ENCODE measurements around the gene KRT16. TPM values are rescaled to one million over a fixed set of nuclear protein-coding genes. Genes with fewer than 3 reads are reported as not detected.

The KRT16 gene
- total RNA-seq, 1 experiment from 2014 or later: 42.6 TPM

- Histone ChIP-seq H3K27ac (ENCODE audit: low read length) (no peak overlapping the region), H3K9ac (ENCODE audit: low read length) (no peak overlapping the region)
- intact Hi-C loops (cut with micrococcal nuclease): no loop called here
Observed at GRCh38 chr17:41635121-41636097, 22.8 kb upstream of the KRT16 start.

GRCh38 chr17:41634639-41635038 is 22.1 kb upstream of the KRT16 start:
- H3K9ac ChIP-seq (ENCODE audit: low read length): no peak overlapping the region
- CTCF ChIA-PET: no interaction called here
- H4K20me1 ChIP-seq (ENCODE audit: low read length): no peaks in the 10 kb centered on the region
- no peak overlapping the region for H3K4me2 ChIP-seq (ENCODE audit: low read length)
- no peaks in the 10 kb centered on the region for H3K4me1 ChIP-seq (ENCODE audit: insufficient read depth, low read length)
- intact Hi-C loops (cut with micrococcal nuclease): no loop called here
- H3K79me2 ChIP-seq (ENCODE audit: low read length): no peaks in the 10 kb centered on the region
- no peaks in the 10 kb centered on the region for H3K9me3 ChIP-seq (ENCODE audit: low read length)
- H3K27me3 ChIP-seq (ENCODE audit: low read length): no peaks in the 10 kb centered on the region
- POLR2A ChIA-PET (ENCODE audit: unreplicated experiment): interaction anchor here (0.7 kb wide), 1 partner anchor 32 kb away, joined by 3 read pairs; no protein-coding TSS in a partner anchor
- no peak overlapping the region for H3K4me3 ChIP-seq (ENCODE audit: low read length)
- H3K27ac ChIP-seq (ENCODE audit: low read length): no peak overlapping the region
- no peaks in the 10 kb centered on the region for H3K9me2 ChIP-seq (replicated peaks; ENCODE audit: low read length)
- no peaks in the 10 kb centered on the region for H3K36me3 ChIP-seq (ENCODE audit: low read depth, low read length)
- BruUV-seq (replicated peaks): no TSS peak
- no peak for TF ChIP-seq EZH2phosphoT487 (IDR thresholded peaks at IDR 0.05; ENCODE audit: borderline replicate concordance, low read length)
- TF ChIP-seq EZH2 (IDR thresholded peaks at IDR 0.05; ENCODE audit: low read length, unreplicated experiment): no peak
- no peak for TF ChIP-seq CTCF (conservative IDR thresholded peaks at IDR 0.05; ENCODE audit: low read depth, low read length)
- DNase-seq: no peak
- H3F3A ChIP-seq (ENCODE audit: low read length, unreplicated experiment): no peaks in the 10 kb centered on the region
- ATAC-seq: no peak
- H2AFZ ChIP-seq (ENCODE audit: low read length): no peak overlapping the region

More at GRCh38 chr17:41635121-41636097, 22.8 kb upstream of the KRT16 start:
- no peaks in the 10 kb centered on the region for H3K9me3 ChIP-seq (ENCODE audit: low read length)
- TF ChIP-seq EZH2phosphoT487 (IDR thresholded peaks at IDR 0.05; ENCODE audit: borderline replicate concordance, low read length): no peak
- no peak for TF ChIP-seq CTCF (conservative IDR thresholded peaks at IDR 0.05; ENCODE audit: low read depth, low read length)
- no peak for TF ChIP-seq EZH2 (IDR thresholded peaks at IDR 0.05; ENCODE audit: low read length, unreplicated experiment)
- no peaks in the 10 kb centered on the region for H3K27me3 ChIP-seq (ENCODE audit: low read length)
- ATAC-seq: no peak
- no peaks in the 10 kb centered on the region for H3K4me1 ChIP-seq (ENCODE audit: insufficient read depth, low read length)
- ChIA-PET CTCF (no interaction called here), POLR2A (ENCODE audit: unreplicated experiment) (interaction anchor here (0.7 kb wide), 1 partner anchor 33 kb away, joined by 3 read pairs; no protein-coding TSS in a partner anchor)
- no peaks in the 10 kb centered on the region for H3F3A ChIP-seq (ENCODE audit: low read length, unreplicated experiment)
- no TSS peak for BruUV-seq (replicated peaks)
- H3K4me2 ChIP-seq (ENCODE audit: low read length): no peak overlapping the region
- H3K79me2 ChIP-seq (ENCODE audit: low read length): no peaks in the 10 kb centered on the region
- no peak for DNase-seq
- H2AFZ ChIP-seq (ENCODE audit: low read length): no peak overlapping the region
- H4K20me1 ChIP-seq (ENCODE audit: low read length): no peaks in the 10 kb centered on the region
- no peak overlapping the region for H3K4me3 ChIP-seq (ENCODE audit: low read length)
- H3K9me2 ChIP-seq (replicated peaks; ENCODE audit: low read length): no peaks in the 10 kb centered on the region
- no peaks in the 10 kb centered on the region for H3K36me3 ChIP-seq (ENCODE audit: low read depth, low read length)
